Endothelial cell of umbilical vein (primary cell): ENCODE measurements around the gene AKAP13. TPM values are rescaled to one million over a fixed set of nuclear protein-coding genes. Genes with fewer than 3 reads are reported as not detected.

ENCODE experiments used
- BruUV-seq: library from RNA; stranded (reverse); fragments of 400-500 nt; replicated peaks from 2 replicates; lab custom pipeline; 2021; lab: Mats Ljungman, UMichigan
- CTCF ChIA-PET: fragments of 300-600, 350-600 bp; sonication (Branson Sonifier 250); formaldehyde crosslinking; loops from one replicate; lab custom pipeline; 2021; ENCODE audit warnings: antibody characterized with exemption, inconsistent platforms; lab: Charles Lee
- POLR2A ChIA-PET: fragments of 300-600, 350-600 bp; sonication (Branson Sonifier 250); formaldehyde crosslinking; loops from one replicate; lab custom pipeline; 2021; ENCODE audit warnings: antibody characterized with exemption, inconsistent platforms; lab: Charles Lee
- DNase-seq: peaks from one replicate; pipeline ENCODE4 v3.0.0-alpha.2; 2011; ENCODE audit warnings: low read depth, low spot score
- FAIRE-seq: peaks from 2 replicates; lab custom pipeline; 2011; peaks lifted over from hg19 to GRCh38; lab: Jason Lieb, UNC
- H2AFZ ChIP-seq: 2 replicates; pipeline ENCODE4 v1.6.0; 2012; ENCODE audit warnings: low read depth, low read length, control low read depth, inconsistent platforms
- H3K27ac ChIP-seq: 2 replicates; pipeline ENCODE4 v1.5.1; 2011; ENCODE audit warnings: low read depth, mild to moderate bottlenecking, control low read depth, low read length, moderate library complexity; ENCODE audit not compliant: insufficient read depth
- H3K27me3 ChIP-seq, 2 experiments: 2 replicates each; pipeline versions ENCODE4 v1.6.0 to v1.6.1; 2011; ENCODE audit warnings: low read length in 2 of 2, mixed read lengths in 1 of 2; ENCODE audit not compliant: control insufficient read depth in 2 of 2, insufficient read depth in 2 of 2
- H3K36me3 ChIP-seq, 2 experiments: 2 replicates in 1 of 2; 3 replicates in 1 of 2; pipeline ENCODE4 v1.5.1; 2011; ENCODE audit warnings: low read length in 2 of 2, mild to moderate bottlenecking in 1 of 2, moderate library complexity in 1 of 2; ENCODE audit not compliant: control insufficient read depth in 2 of 2, insufficient read depth in 2 of 2; ENCODE audit errors: extremely low read depth in 1 of 2
- H3K4me1 ChIP-seq: 3 replicates; pipeline ENCODE4 v1.5.1; 2011; ENCODE audit warnings: mild to moderate bottlenecking, low read length; ENCODE audit not compliant: control insufficient read depth, insufficient read depth; ENCODE audit errors: extremely low read depth
- H3K4me2 ChIP-seq: 2 replicates; pipeline ENCODE4 v1.6.1; 2011; ENCODE audit warnings: low read length, control low read depth, mixed read lengths; ENCODE audit not compliant: insufficient read depth
- H3K4me3 ChIP-seq, 3 experiments: fragments of 200-600 bp in 1 of 3; sonication (generic), shearing (Covaris generic) in 1 of 3; replicated peaks in 1 of 3; 2 replicates each; pipeline ENCODE4 v1.5.1; 2011 to 2016; ENCODE audit warnings: control low read depth in 3 of 3, low read length in 3 of 3, mild to moderate bottlenecking in 2 of 3, inconsistent platforms in 1 of 3, low read depth in 1 of 3, moderate library complexity in 1 of 3; ENCODE audit not compliant: insufficient read depth in 1 of 3
- H3K79me2 ChIP-seq: 2 replicates; pipeline ENCODE4 v1.6.0; 2012; ENCODE audit warnings: low read length, inconsistent platforms; ENCODE audit not compliant: control insufficient read depth, insufficient read depth
- H3K9ac ChIP-seq: replicated peaks from 2 replicates; pipeline ENCODE3; 2011; ENCODE audit warnings: low read length, control low read depth; ENCODE audit not compliant: insufficient read depth; ENCODE audit errors: extremely low read depth
- H3K9me1 ChIP-seq: replicated peaks from 3 replicates; pipeline ENCODE4 v1.6.0; 2011; ENCODE audit warnings: mild to moderate bottlenecking, low read length; ENCODE audit not compliant: control insufficient read depth, insufficient read depth; ENCODE audit errors: extremely low read depth
- H3K9me3 ChIP-seq: replicated peaks from 2 replicates; pipeline ENCODE4 v1.5.1; 2012; ENCODE audit warnings: low read length, inconsistent platforms; ENCODE audit not compliant: control insufficient read depth, insufficient read depth
- H4K20me1 ChIP-seq: replicated peaks from 2 replicates; pipeline ENCODE3; 2011; ENCODE audit warnings: mild to moderate bottlenecking, low read length; ENCODE audit not compliant: control insufficient read depth, insufficient read depth; ENCODE audit errors: extremely low read depth
- CTCF ChIP-seq, 2 donors: IDR thresholded peaks; 1 replicate in 1 of 2; 2 replicates in 1 of 2; pipeline ENCODE4 v1.5.1; 2011; ENCODE audit warnings: low read length in 2 of 2, mild to moderate bottlenecking in 2 of 2, moderate library complexity in 2 of 2, control low read depth in 1 of 2, inconsistent platforms in 1 of 2, low read depth in 1 of 2; ENCODE audit not compliant: insufficient read depth in 1 of 2; ENCODE audit errors: extremely low read depth in 1 of 2
- EZH2 ChIP-seq: IDR thresholded peaks from 2 replicates; pipeline ENCODE4 v1.6.1; 2012; ENCODE audit warnings: borderline replicate concordance, low read depth, mild to moderate bottlenecking, moderate library complexity, low read length, inconsistent platforms; ENCODE audit not compliant: severe bottlenecking
- GATA2 ChIP-seq: IDR thresholded peaks from 2 replicates; pipeline ENCODE4 v1.7.0; 2011; ENCODE audit warnings: low read depth, mild to moderate bottlenecking, moderate library complexity, mixed read lengths, low read length; ENCODE audit not compliant: insufficient read length, insufficient read depth
- JUN ChIP-seq: IDR thresholded peaks from 2 replicates; pipeline ENCODE4 v1.6.1; 2011; ENCODE audit warnings: borderline replicate concordance, low read depth; ENCODE audit not compliant: insufficient read length, insufficient read depth
- MAX ChIP-seq: IDR thresholded peaks from 2 replicates; pipeline ENCODE4 v1.6.1; 2011; ENCODE audit not compliant: insufficient read depth, insufficient read length
- MYC ChIP-seq: IDR thresholded peaks from one replicate; pipeline ENCODE4 v1.6.1; 2011; ENCODE audit warnings: mild to moderate bottlenecking, low read depth, low read length
- POLR2A ChIP-seq: IDR thresholded peaks from 2 replicates; pipeline ENCODE4 v1.6.1; 2012; ENCODE audit warnings: low read depth, mild to moderate bottlenecking, control low read depth, low read length
- POLR2AphosphoS5 ChIP-seq: IDR thresholded peaks from 2 replicates; pipeline ENCODE4 v1.6.1; 2012; ENCODE audit warnings: low read depth, mild to moderate bottlenecking, control low read depth, low read length, moderate library complexity; ENCODE audit not compliant: insufficient read depth
- dilution Hi-C: fragments of 300-500 bp; cut with MboI; formaldehyde crosslinking; loops from one replicate; pipeline ENCODE4 v1.15.0; 2019; ENCODE audit warnings: low sequenced_read_pairs; ENCODE audit not compliant: extremely low pct_ligation_motif_present
- intact Hi-C: fragments of 100-400 bp; cut with micrococcal nuclease; formaldehyde crosslinking; loops from one replicate; pipeline ENCODE4 v1.10.0; 2022
- polyA plus RNA-seq, 4 experiments: library from polyadenylated mRNA; depleted of rRNA in 3 of 4; stranded (reverse) in 3 of 4; unstranded in 1 of 4; fragments of >200 nt; gene quantifications; 2 replicates each; pipeline versions ENCODE4 v1.2.1 to v1.2.3, GENCODE V29; 2011 to 2012; ENCODE audit warnings: missing spikeins in 1 of 4
- total RNA-seq: library from RNA; stranded (reverse); gene quantifications from 2 replicates; pipeline ENCODE4 v1.2.3, GENCODE V29; 2021

AKAP13 gene
- total and polyA plus RNA-seq, 2 donors (not counting 3 experiments of a cell fraction or from before 2014, with no cell fraction given), result 22.8 to 87.8 TPM

DNA sequence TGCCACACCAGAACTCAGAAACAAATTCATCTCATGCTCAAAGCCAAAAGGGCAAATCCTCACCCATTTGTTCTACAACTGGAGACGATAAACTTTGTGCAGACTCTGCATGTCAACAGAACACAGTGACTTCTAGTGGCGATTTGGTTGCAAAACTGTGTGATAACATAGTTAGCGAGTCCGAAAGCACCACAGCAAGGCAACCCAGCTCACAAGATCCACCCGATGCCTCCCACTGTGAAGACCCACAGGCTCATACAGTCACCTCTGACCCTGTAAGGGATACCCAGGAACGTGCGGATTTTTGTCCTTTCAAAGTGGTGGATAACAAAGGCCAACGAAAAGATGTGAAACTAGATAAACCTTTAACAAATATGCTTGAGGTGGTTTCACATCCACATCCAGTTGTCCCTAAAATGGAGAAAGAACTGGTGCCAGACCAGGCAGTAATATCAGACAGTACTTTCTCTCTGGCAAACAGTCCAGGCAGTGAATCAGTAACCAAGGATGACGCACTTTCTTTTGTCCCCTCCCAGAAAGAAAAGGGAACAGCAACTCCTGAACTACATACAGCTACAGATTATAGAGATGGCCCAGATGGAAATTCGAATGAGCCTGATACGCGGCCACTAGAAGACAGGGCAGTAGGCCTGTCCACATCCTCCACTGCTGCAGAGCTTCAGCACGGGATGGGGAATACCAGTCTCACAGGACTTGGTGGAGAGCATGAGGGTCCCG, 199.7 kb downstream of the AKAP13 start:
- Histone ChIP-seq H3K4me1 (peaks cover 64% of the 10 kb centered on the region), H3K36me3 (peaks cover 2 to 3% of the 10 kb centered on the region in 2 experiments), H3K9me1 (no peaks in the 10 kb centered on the region), H3K4me3 (no peak overlapping the region), H3K9me3 (no peaks in the 10 kb centered on the region), H3K9ac (peak overlapping the region; percentile 6), H2AFZ (no peak overlapping the region), H4K20me1 (no peaks in the 10 kb centered on the region), H3K27me3 (no peaks in the 10 kb centered on the region), H3K4me2 (no peak overlapping the region), H3K27ac (peak overlapping the region; percentile 91), H3K79me2 (peaks cover 23% of the 10 kb centered on the region)
- TF ChIP-seq JUN (no peak), CTCF (IDR thresholded peaks at IDR 0.05; ENCODE audit: extremely low read depth in 1 of 2, insufficient read depth in 1 of 2, low read depth in 1 of 2, low read length in 2 of 2) (no peak), MYC (no peak), MAX (no peak), POLR2A (no peak), EZH2 (no peak), GATA2 (no peak), POLR2AphosphoS5 (no peak)
- POLR2A ChIA-PET, result no interaction called here
- intact Hi-C loops, result loop anchor here (5.0 to 10.0 kb wide), 4 partner anchors 38 to 285 kb away; no protein-coding TSS in a partner anchor
- FAIRE-seq (no peak), DNase-seq (no peak)
- dilution Hi-C loops, result no loop called here
- CTCF ChIA-PET, result interaction anchor here (1.1 to 1.4 kb wide), 3 partner anchors 28 to 283 kb away, joined by 3 to 5 read pairs (median 5); no protein-coding TSS in a partner anchor
- no TSS peak for BruUV-seq
